C4-2B (cell line): Measurements from ENCODE around the gene F7.
A peak's percentile ranks its signal among the peaks of the same experiment; 100 is the strongest.

ENCODE experiments used
- H3K27ac ChIP-seq: fragments of 450-650 bp; 2 replicates; pipeline ENCODE4 v1.5.1; 2017
- CTCF ChIP-seq: fragments of 450-650 bp; conservative IDR thresholded peaks from 2 replicates; pipeline ENCODE4 v1.5.1; 2017; ENCODE audit warnings: mild to moderate bottlenecking
- ZFX ChIP-seq: fragments of 450-650 bp; IDR thresholded peaks from 2 replicates; pipeline ENCODE4 v1.6.1; 2017

F7 gene

GRCh38 chr13:113152984-113153809 is 47.6 kb downstream of the F7 start:
- no peak for TF ChIP-seq ZFX
- no peak for TF ChIP-seq CTCF

GRCh38 chr13:113153810-113154748 is 48.5 kb downstream of the F7 start:
- no peak for TF ChIP-seq ZFX
- no peak for TF ChIP-seq CTCF
- H3K27ac ChIP-seq, result peak overlapping the region; percentile 71

More at GRCh38 chr13:113152984-113153809, 47.6 kb downstream of the F7 start:
- H3K27ac ChIP-seq, result peak overlapping the region; percentile 71

GRCh38 chr13:113155201-113155600 is 49.6 kb downstream of the F7 start:
- TF ChIP-seq CTCF (no peak), ZFX (no peak)
- H3K27ac ChIP-seq, result no peak overlapping the region; the same call in 1 of the 2 replicates

- no peak for TF ChIP-seq CTCF
- TF ChIP-seq ZFX, result no peak
- H3K27ac ChIP-seq, result no peak overlapping the region
Observed at GRCh38 chr13:113155982-113156655, 50.5 kb downstream of the F7 start.

GRCh38 chr13:113157206-113157928 is 51.8 kb downstream of the F7 start:
- H3K27ac ChIP-seq, result no peak overlapping the region
- TF ChIP-seq ZFX (no peak), CTCF (no peak)

GRCh38 chr13:113157929-113158747 is 52.5 kb downstream of the F7 start, which contains the start of gene PROZ:
PROZ (plus strand) TSS chr13:113158648; CDS start chr13:113158661, 13 bp downstream.
- no peak within 1 kb of the TSS for H3K27ac ChIP-seq
- no peak for TF ChIP-seq ZFX
- no peak for TF ChIP-seq CTCF
